AML-193 (cell line): ENCODE results near the gene DDX5.
"Not testable (repeated sequence)": the region's sequence is repeated elsewhere in the genome, so short reads cannot be mapped to it uniquely, and the experiment has no call there.

Source experiments
- DNase-seq, 2 experiments: peaks; one replicate each; lab custom pipeline; 2025; lab: John Stamatoyannopoulos, UW

The DDX5 gene

DNA sequence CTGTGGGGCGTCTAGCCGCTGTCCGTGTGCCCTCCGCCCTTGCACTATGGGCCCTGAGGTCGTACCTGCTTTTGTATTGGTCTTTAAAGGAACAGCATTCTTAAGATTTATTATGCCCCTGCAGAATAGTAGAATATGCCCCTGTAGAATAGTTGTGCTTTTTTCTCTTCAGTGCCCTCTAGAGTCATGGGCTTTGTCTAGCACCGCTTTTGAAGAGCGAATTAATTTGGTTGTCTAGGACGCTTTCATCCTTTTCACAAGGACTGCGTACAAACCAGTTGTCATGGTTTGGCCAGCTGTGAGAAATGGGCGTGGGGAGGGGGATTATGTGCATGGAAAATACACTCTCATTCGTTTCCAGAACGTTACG is 1.3 kb upstream of the DDX5 start:
- peak; percentile 73 to 81 for DNase-seq

DNA sequence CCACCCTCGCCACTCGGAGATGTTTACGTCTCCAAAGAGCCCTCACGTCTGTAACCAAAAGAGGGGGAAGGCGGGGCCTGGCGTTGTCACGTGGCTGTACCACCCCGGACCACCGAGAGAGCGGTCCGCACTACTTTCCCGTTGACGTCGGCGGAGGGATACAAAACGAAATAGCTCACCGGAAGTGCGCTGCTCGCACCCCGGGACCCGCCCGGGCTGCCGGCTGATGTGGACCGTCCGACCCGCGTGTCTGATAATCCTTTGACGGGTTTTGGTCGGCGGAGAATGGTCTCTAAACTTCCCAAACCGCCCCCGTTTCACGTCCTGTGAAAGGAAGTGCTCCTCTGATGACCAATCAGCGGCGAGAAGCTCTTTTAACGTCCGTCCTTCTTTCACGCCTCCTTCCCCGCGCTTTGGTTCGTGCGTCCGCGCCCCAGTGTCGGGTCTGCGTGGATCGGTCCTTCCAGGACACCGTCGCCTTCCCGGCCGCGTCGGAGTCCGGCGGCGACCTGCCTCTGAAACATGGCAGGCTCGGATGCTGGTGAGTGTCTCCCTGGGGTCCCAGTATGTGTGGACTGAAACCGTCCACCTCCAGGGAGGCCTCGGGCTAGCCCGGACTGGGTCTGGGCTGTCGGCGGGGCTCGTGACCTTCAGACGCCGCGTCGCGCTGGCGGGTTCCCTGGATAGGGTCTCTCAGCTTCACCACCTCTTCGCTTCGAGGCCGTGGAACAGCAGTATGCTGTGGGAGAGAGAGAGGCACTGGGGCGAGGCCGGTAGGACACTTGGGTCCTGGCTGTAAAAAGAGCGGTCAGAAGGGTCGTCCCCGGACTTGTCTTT is 705 bp upstream of the DDX5 start, which contains the start of gene CEP95:
CEP95 (plus strand) TSS at position 402 of the 837 bp plus-strand sequence; CDS start at position 523, 121 bp downstream.
- DNase-seq: peak; percentile 98 to 99

DNA sequence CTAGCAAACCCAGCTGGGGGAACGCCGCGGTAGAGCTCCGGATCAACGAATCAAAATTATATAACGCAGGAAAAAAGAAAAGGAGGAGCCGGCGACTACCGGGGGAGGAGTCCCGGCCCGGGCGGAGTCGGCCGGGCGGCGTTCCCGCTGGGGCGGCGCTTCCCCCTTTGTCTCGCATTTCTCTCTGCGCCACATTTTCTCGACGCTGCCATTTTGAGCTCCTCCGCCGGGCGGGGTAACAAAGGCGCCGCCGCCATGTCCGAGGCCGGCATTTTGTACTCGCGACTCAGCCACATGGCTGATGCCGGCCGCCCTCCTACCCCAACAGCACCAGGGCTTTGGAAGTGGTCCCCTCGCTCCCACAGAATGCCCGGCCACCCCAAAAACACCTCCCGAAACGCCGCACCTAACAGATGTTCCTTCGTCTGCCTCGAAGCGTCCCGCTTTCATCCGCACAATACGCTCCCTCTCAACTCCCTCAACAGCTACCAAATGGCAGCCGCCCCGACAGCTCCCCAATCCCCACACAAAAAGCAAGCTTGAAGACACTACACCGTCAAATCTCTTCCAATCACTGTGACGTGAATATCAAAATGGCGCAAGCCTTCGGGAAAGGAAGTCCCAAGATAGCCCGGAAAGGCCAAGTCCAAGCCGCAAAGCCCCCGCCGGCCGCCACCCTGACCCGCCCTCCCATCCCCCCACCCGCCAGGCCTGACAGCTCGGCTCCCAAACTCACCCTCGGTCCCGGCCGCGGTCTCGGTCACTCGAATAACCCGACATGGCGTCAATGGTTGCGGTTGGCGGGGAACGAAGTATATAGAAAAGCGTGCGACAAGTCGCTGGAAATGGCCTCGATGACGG is 519 bp downstream of the DDX5 start:
- DNase-seq: peak; percentile 93

- DNase-seq: no peak
Observed at GRCh38 chr17:64504769-64505339, 1.2 kb downstream of the DDX5 start.

DNA sequence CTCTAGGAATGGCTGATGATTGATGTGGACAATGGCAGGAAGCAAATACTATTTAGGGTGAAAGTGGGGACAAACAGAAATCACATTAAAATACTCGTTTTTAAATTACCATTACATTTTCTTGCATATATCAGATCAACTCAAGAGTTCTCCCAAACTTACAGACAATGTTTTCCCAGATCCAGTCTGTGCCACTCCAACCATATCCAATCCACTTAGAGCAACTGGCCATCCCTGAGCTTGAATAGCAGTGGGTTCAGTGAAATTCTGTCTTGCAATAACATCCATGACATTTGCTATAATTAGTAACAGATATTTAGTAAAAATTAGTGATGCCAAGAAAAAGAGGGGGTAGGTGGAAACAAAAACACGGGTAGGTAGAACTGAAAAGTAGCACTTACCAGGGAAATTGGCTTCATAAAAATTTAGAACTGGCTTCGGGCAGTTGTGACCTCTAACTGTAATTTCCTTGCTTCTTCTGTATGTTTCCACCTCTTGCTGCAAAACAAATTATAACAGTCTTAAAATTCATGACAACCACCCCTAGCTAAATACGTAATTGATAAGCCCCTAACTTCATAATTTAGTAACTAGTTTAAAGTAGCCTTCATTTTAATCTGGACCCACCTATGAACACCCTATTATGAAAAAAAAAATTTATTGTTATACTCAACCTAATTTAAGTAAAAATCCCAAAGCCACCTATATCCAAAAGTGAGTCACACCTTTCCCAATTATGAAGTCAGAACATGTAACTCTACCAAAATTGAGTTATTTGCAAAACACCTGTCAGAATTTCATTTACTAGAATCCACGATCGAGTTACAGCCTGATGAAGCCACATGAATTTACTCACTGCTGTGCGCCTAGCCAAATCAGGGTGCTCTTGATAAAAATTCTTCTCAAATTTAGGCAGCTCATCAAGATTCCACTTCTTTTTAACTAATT is 2.0 kb downstream of the DDX5 start:
- no peak for DNase-seq

DNA sequence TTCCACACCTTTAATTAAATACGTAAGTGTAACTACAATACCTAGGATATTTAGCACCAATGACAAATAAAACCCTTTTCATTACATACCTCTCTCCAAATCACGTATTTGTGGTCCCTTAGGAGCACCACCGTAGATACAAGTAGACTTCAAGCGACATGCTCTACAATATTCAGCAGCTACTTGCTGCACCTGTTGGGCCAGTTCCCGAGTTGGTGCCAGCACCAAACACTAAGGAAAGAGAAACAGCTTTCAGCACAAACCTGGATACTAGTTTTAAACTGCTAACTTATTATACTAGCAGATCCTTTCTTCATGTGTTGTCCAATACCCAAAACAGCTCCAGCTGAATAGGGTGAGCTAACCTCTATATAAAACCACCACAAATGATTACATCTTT is 2.7 kb downstream of the DDX5 start:
- DNase-seq: no peak

DNA sequence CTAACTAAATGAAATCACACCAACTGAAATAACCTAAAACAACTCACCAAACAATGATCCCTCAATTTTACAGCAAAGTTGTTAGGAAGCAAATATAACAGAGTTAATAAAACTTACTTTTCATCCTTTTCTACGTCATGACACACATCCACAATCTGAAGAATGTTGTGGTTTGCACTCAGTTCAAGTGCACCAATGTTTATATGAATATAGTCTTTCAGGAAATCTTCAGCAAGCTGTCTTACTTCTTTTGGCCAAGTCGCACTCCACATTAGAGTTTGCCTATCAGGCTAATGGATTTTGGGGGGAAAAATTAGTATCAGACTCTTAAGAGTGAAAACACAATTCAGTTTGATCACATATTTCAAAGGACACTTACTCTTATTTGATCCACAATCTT is 3.3 kb downstream of the DDX5 start:
- no peak for DNase-seq

- no peak for DNase-seq
Observed at GRCh38 chr17:64502021-64502420, 4.1 kb downstream of the DDX5 start.

DNA sequence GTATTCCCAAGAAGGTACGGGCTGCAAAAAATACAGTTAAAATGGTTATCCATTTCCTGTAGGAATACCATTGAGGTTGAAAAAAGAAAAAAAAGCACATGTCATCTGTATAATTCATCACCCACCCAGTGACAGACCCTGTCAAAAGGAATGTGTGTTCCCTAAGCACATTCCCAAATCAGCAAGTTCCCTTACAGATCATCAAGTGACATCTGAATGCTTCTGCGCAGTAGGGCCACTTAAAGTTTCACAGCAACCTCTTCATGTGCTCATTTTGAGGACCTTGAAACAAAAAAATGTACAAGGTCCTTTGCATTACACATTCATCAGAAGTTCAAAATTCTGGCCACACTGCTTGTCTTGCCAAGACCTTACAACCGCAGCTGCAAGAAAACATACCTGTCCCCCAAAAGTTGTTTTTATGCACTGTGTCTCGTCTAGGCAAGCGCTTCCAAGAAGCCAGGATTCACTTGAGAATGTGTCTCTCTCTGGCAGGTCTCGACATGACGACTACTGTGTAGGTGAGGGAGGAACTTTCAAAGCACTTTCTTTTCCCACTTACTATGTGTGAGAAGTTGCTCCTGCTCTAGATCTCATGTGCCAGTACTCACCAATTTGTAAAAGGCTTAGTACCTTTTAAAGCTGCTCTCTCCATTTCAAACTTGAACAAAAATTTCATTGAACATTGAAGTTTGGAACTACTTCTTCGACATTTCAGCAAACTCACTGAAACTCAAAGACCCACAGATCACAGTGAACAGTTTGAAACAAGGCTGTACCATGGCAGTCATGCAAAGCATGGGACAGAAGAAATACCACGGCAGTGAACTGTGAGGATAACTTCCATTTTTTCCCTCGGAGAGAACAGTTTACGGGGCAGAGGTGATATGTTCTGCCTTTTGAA is 5.0 kb downstream of the DDX5 start:
- DNase-seq: no peak

GRCh38 chr17:64500487-64500859 is 5.6 kb downstream of the DDX5 start:
- DNase-seq: no peak

DNA sequence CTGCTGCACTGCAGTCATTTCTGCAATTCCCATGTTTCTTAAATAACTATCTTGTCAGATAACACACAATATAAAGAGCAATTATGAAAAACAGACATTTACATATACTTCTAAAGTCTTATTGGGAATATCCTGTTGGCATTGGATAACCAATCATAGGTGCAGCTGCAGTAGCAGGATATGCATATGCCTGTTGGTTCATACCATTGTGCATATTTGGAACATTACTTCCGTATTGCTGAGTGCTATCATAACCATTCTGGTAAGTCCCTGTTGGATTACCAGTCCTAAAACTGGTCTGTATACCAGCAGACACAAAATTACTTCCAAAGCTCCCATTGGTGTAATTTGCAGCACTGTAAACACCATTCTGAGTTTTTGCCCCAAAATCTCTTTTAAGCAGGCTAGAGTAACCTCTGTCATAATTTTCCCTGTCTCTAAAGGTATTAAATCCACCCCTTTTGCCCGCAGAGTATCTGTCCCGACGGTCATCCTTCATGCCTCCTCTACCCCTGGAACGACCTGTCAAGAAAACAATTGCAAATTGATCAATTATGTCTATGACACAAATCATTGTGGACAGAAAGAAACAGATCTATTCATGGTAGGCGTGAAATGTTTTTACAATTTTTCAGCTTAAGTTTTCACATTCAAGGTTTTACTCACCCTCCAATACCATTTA is 6.1 kb downstream of the DDX5 start:
- no peak for DNase-seq

- no peak for DNase-seq
Observed at GRCh38 chr17:64498308-64499203, 7.5 kb downstream of the DDX5 start.

DNA sequence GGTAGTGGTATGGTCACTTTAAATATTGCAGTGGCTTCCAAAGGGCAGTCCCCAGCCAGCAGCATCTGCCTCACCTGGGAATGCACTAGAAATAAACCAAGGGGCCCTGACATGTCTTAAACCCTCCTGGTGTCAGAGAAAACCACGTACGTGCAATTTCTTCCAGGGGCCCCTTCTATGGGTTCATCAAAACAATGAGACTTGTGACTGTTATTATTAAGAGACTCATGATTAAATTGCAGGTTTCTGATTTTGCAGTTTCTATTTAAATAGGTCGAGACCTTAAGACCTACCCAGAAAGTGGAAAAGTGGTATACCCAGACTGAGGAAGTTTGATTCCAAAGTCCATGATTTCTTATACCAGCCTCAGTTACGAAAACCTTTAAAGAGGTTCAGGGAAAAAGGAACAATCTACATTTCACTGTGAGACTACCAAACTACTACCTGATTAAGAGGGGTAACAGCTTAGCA is 8.5 kb downstream of the DDX5 start:
- DNase-seq: no peak

- DNase-seq: peak; percentile 92 to 94
Observed at GRCh38 chr17:64496786-64497564, 9.1 kb downstream of the DDX5 start, which contains the start of gene POLG2. Gene POLG2, minus strand, starts transcription at chr17:64497054. Its CDS starts 86 bp downstream, at chr17:64496968.

GRCh38 chr17:64496348-64496785 is 9.7 kb downstream of the DDX5 start:
- peak in 1 of 2 experiments; percentile 57 for DNase-seq

GRCh38 chr17:64495300-64495699 is 10.8 kb downstream of the DDX5 start:
- not testable (repeated sequence) for DNase-seq

- no peak for DNase-seq
Observed at GRCh38 chr17:64494121-64494520, 12.0 kb downstream of the DDX5 start.
